Immature natural killer cell (primary cell): Measurements from ENCODE around the gene STAM2. TPM values are rescaled to one million over a fixed set of nuclear protein-coding genes. Genes with fewer than 3 reads are reported as not detected.

ENCODE experiments used
- DNase-seq, 3 donors: peaks; one replicate each; pipeline ENCODE4 v3.0.0; 2022; ENCODE audit warnings: mixed read lengths in 1 of 3
- H3K27ac Mint-ChIP-seq, 6 donors: one replicate each; pipeline ENCODE4 v1.8.0; 2020; ENCODE audit warnings: mixed read lengths in 6 of 6, mild to moderate bottlenecking in 5 of 6, inconsistent platforms in 4 of 6, moderate library complexity in 3 of 6
- H3K27me3 Mint-ChIP-seq, 3 donors: one replicate each; pipeline ENCODE4 v1.8.0; 2020 to 2021; ENCODE audit warnings: low read depth in 3 of 3, mild to moderate bottlenecking in 3 of 3, mixed read lengths in 3 of 3, moderate library complexity in 3 of 3, inconsistent platforms in 1 of 3
- H3K36me3 Mint-ChIP-seq, 3 donors: one replicate each; pipeline ENCODE4 v1.8.0; 2020; ENCODE audit warnings: mixed read lengths in 3 of 3, inconsistent platforms in 2 of 3, mild to moderate bottlenecking in 2 of 3
- H3K4me1 Mint-ChIP-seq, 2 donors: one replicate each; pipeline ENCODE4 v1.8.0; 2020; ENCODE audit warnings: inconsistent platforms in 2 of 2, mild to moderate bottlenecking in 2 of 2, mixed read lengths in 2 of 2, moderate library complexity in 1 of 2
- H3K4me3 Mint-ChIP-seq, 5 donors: one replicate each; pipeline ENCODE4 v1.8.0; 2020; ENCODE audit warnings: mild to moderate bottlenecking in 5 of 5, mixed read lengths in 5 of 5, inconsistent platforms in 3 of 5, moderate library complexity in 3 of 5
- H3K9me3 Mint-ChIP-seq, 6 donors: one replicate each; pipeline ENCODE4 v1.8.0; 2020; ENCODE audit warnings: mild to moderate bottlenecking in 6 of 6, mixed read lengths in 6 of 6, inconsistent platforms in 4 of 6, moderate library complexity in 3 of 6
- polyA plus RNA-seq, 3 donors: library from polyadenylated mRNA; unstranded; fragments of 300-500 nt; fragmentation: Illumina TruSeq; gene quantifications; one replicate each; pipeline ENCODE4 v1.2.3, GENCODE V29; 2021

The STAM2 gene
- polyA plus RNA-seq, 3 donors from 2014 or later = 3.9 to 6.6 (median 5.6) TPM

DNA sequence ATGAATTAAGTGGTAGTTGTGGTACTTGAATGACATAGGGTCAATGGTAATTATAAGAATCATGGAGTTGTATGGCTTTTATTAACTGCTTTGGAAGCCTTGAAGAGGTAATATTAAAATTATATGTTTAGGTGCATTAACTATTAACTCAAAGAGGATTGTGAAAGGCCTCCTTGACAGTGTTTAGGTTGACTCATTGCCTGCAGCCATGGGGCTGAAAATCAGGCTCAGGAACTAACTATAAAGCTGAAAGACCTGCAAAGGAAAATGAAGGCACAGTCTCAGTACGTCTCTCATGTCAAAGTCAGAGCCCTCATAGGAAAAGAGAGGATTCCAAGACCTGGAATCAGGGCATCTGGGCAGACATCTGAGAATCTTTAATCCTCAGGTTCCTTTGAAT is 107.7 kb downstream of the STAM2 start:
- Mint-ChIP-seq H3K27ac (no peak overlapping the region), H3K9me3 (peaks cover 0 to 2% (median 0%) of the 10 kb centered on the region in 6 donors), H3K4me3 (no peak overlapping the region), H3K27me3 (peaks cover 0 to 2% (median 2%) of the 10 kb centered on the region in 3 donors), H3K36me3 (no peaks in the 10 kb centered on the region), H3K4me1 (no peaks in the 10 kb centered on the region)
- DNase-seq = no peak

Other genes with a start within 250 kb of the STAM2 start
- gene CACNB4, start 76.7 kb downstream of the STAM2 start, polyA plus RNA-seq = under 1 TPM in 1 of 3 donors, not detected in 2; 0.11 TPM
- gene FMNL2, start 159.4 kb upstream of the STAM2 start, polyA plus RNA-seq = under 1 TPM in 1 of 3 donors, not detected in 2; 0.08 TPM